Heart left ventricle (tissue), 16 donors: ENCODE results near the gene SIVA1. TPM values are rescaled to one million over a fixed set of nuclear protein-coding genes. Genes with fewer than 3 reads are reported as not detected.

Experiments used
- ATAC-seq, 4 donors: fragments of 200-7000 bp; cut with Tn5 transposase; one replicate each; pipeline ENCODE4 v1.9.1; 2020 to 2022; ENCODE audit warnings: moderate library complexity in 4 of 4, mild to moderate bottlenecking in 3 of 4, moderate number of reproducible peaks in 1 of 4
- DNase-seq, 5 donors: peaks; one replicate each; pipeline ENCODE4 v3.0.0-alpha.2; 2020
- H3K27ac ChIP-seq, 12 donors: fragments of 200-600 bp; sonication (generic) in 4 of 12; one replicate each; pipeline versions ENCODE4 v1.5.0 to v1.8.0; 2016 to 2022; ENCODE audit warnings: mild to moderate bottlenecking in 2 of 12
- H3K27me3 ChIP-seq, 9 donors: fragments of 200-600 bp; sonication (generic) in 2 of 9; one replicate each; pipeline versions ENCODE4 v1.5.1 to v1.8.0; 2016 to 2022; ENCODE audit warnings: mild to moderate bottlenecking in 3 of 9
- H3K36me3 ChIP-seq, 9 donors: fragments of 200-600 bp; sonication (generic) in 2 of 9; one replicate each; pipeline versions ENCODE4 v1.5.0 to v1.8.0; 2018 to 2022; ENCODE audit warnings: mild to moderate bottlenecking in 2 of 9
- H3K4me1 ChIP-seq, 12 donors: fragments of 200-600 bp; sonication (generic) in 4 of 12; one replicate each; pipeline versions ENCODE4 v1.5.0 to v1.8.0; 2016 to 2022; ENCODE audit warnings: mild to moderate bottlenecking in 3 of 12
- H3K4me3 ChIP-seq, 12 donors: fragments of 200-600 bp; sonication (generic) in 4 of 12; one replicate each; pipeline versions ENCODE4 v1.5.0 to v1.8.0; 2017 to 2022; ENCODE audit warnings: mild to moderate bottlenecking in 9 of 12, moderate library complexity in 4 of 12
- H3K9me3 ChIP-seq, 12 donors: fragments of 200-600 bp; sonication (generic) in 4 of 12; one replicate each; pipeline versions ENCODE4 v1.5.0 to v1.8.0; 2016 to 2022; ENCODE audit warnings: mild to moderate bottlenecking in 1 of 12
- CTCF ChIP-seq, 12 donors: fragments of 200-600 bp; sonication (generic) in 4 of 12; IDR thresholded peaks; one replicate each; pipeline versions ENCODE4 v1.5.0 to v1.8.0; 2018 to 2022; ENCODE audit warnings: antibody characterized with exemption in 12 of 12, mild to moderate bottlenecking in 5 of 12
- POLR2A ChIP-seq, 2 donors: fragments of 450-650 bp; IDR thresholded peaks; one replicate each; pipeline ENCODE4 v1.6.1; 2017; ENCODE audit warnings: antibody characterized with exemption in 2 of 2, mild to moderate bottlenecking in 2 of 2, moderate library complexity in 2 of 2
- WGBS, 4 donors: extraction: QIAGEN DNeasy Blood & Tissue Kit in 2 of 4; methylation state at CpG; one replicate each; pipeline versions ENCODE4 v1.1.5 to v1.1.7; 2013 to 2018; 5-methylcytosine and 5-hydroxymethylcytosine counted together
- intact Hi-C, 10 donors: fragments of 100-400 bp; cut with DNase I; formaldehyde crosslinking; loops; one replicate each; pipeline versions ENCODE4 v1.11.1 to v1.14.2; 2022
- polyA plus RNA-seq, 2 donors: library from polyadenylated mRNA; stranded (reverse); fragments of 200-250 nt; gene quantifications; one replicate each; pipeline ENCODE4 v1.2.3, GENCODE V29; 2013
- total RNA-seq, 9 donors: library from RNA; depleted of rRNA in 2 of 9; stranded (reverse); fragments of >200 nt in 2 of 9; fragmentation: NEBNext Ultra II Directional in 3 of 9; extraction: Animal tissue kit (Norgen Biotek cat#: 25700) in 3 of 9; gene quantifications; one replicate each; pipeline versions ENCODE4 v1.1.0 to v1.2.4, GENCODE V29; 2016 to 2023
- donor health status: ischemic (EF 13 %, LVEDD 7.1; RV severe dilation, severe dysfunction).
- donor health status: healthy with polysubstance abuse.
- donor health status: DM: no; HTN: yes; CAD: no.
- donor health status: DM: no; HTN: no; CAD: no.
- donor health status: ischemic (EF 25% LVEDD 6.9; RV normal size, moderate dysfunction).
- donor health status: ischemic (EF 25% LVEDD 5.7; RV mildly dilated, moderate dysfunction).
- donor health status: healthy.
- donor health status: DM: yes; HTN: yes; CAD: no.
- donor health status: ischemic (EF 35%, LVEDD 5.7; RV mildly dilated, moderate dysfunction).
- donor health status: nonischemic (EF 11% LVEDD 7.7; RV severe dilation, severe dysfunction).
- donor health status: DM: yes; HTN: yes; CAD: no.
- donor health status: PGD.
- donor health status: ischemic (EF 29% LVEDD 5.4; RV normal size, mild dysfunction).
- donor health status: nonischemic (EF 23%, LVEDD 6.1; RV moderate dilation, normal function).

SIVA1 gene
- total and polyA plus RNA-seq, 11 donors: 41.0 to 203 (median 57.4) TPM

GRCh38 chr14:104798300-104799243 is 45.6 kb downstream of the SIVA1 start:
- WGBS, 4 donors: 69 to 77% (median 73%) methylated on average over 16 of the region's 16 CpGs
- Histone ChIP-seq H3K4me3 (no peak overlapping the region), H3K9me3 (no peaks in the 10 kb centered on the region), H3K4me1 (peaks cover 13 to 72% (median 51%) of the 10 kb centered on the region in 12 donors), H3K36me3 (no peaks in the 10 kb centered on the region), H3K27me3 (no peaks in the 10 kb centered on the region), H3K27ac (peak overlapping the region in 11 of 12 donors; percentile 84 to 99 (median 95))
- DNase-seq (no peak), ATAC-seq (no peak)
- TF ChIP-seq CTCF (IDR thresholded peaks at IDR 0.05) (no peak), POLR2A (IDR thresholded peaks at IDR 0.05) (no peak)
- intact Hi-C loops: no loop called here

DNA sequence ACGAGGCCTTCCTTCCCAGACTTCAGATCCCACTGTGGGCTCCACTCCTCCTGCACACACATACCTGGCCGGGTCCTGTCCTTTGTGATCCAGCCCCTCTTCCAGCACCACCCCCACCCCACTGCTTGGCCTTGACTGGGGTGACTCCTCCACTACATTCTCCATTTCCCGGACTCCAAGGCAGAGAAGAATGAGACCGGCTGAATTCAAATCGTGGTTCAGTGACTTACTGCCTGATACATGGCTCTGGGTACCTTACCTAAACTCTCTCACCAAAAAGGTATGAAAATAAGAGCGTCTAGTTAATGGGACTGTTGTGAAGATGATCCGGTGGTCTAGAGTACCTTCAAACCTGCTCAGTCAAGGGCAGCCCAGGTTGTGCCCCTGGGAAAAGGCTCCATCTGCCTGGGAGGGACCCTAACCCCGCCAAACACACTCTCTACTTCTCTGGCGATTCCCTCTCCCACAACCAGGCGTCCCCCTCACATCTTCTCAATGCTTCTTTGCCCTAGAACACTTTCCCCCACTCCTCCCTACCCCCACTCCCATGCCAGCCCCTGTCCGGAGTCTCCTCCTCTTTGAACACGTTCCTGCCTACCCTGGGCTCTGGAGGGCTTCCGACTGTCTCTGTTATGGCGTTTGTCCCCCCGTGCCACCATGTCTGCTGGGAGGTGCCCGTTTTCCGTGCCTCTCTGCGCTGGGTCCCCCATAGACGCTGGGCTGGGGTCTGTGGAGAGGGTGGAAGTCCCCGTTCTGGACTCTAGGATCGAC is 46.5 kb downstream of the SIVA1 start:
- peak in 1 of 5 donors; percentile 55 for DNase-seq
- intact Hi-C loops: no loop called here
- peak overlapping the region in 11 of 12 donors; percentile 40 to 87 (median 82) for H3K4me3 ChIP-seq
- WGBS, 4 donors: 39 to 45% (median 45%) methylated on average over 21 of the region's 21 CpGs
- no peaks in the 10 kb centered on the region for H3K36me3 ChIP-seq
- TF ChIP-seq CTCF (IDR thresholded peaks at IDR 0.05) (no peak), POLR2A (IDR thresholded peaks at IDR 0.05) (no peak)
- H3K4me1 ChIP-seq: peaks cover 7 to 64% (median 43%) of the 10 kb centered on the region in 12 donors
- peak overlapping the region; percentile 83 to 99 (median 95) for H3K27ac ChIP-seq
- no peaks in the 10 kb centered on the region for H3K27me3 ChIP-seq
- no peaks in the 10 kb centered on the region for H3K9me3 ChIP-seq
- ATAC-seq: no peak

- TF ChIP-seq POLR2A (IDR thresholded peaks at IDR 0.05) (peak in 1 of 2 donors; percentile 57), CTCF (IDR thresholded peaks at IDR 0.05) (peak; percentile 24 to 70 (median 41))
- Histone ChIP-seq H3K27me3 (no peaks in the 10 kb centered on the region), H3K36me3 (no peaks in the 10 kb centered on the region), H3K27ac (peak overlapping the region; percentile 83 to 99 (median 95)), H3K4me1 (peaks cover 7 to 60% (median 41%) of the 10 kb centered on the region in 12 donors), H3K9me3 (no peaks in the 10 kb centered on the region), H3K4me3 (peak overlapping the region in 11 of 12 donors; percentile 51 to 87 (median 82))
- intact Hi-C loops: no loop called here
- ATAC-seq: peak; percentile 65 to 88 (median 76)
- DNase-seq: peak; percentile 93
- 2 to 10% (median 6%) methylated on average over 27 to 83 of the region's 83 CpGs for WGBS, 4 donors
Observed at GRCh38 chr14:104800015-104800770, 47.2 kb downstream of the SIVA1 start.
